Testis (tissue), 2 donors: Measurements from ENCODE around the gene CES1.
"Not testable (repeated sequence)": the region's sequence is repeated elsewhere in the genome, so short reads cannot be mapped to it uniquely, and the experiment has no call there.

Experiments used
- CTCF ChIP-seq, 3 experiments: fragments of 450-650 bp in 2 of 3; fragments of 200-600 bp in 1 of 3; sonication (generic) in 1 of 3; IDR thresholded peaks; one replicate each; pipeline ENCODE4 v1.5.1; 2016 to 2019; ENCODE audit warnings: antibody characterized with exemption in 3 of 3, mild to moderate bottlenecking in 2 of 3, moderate library complexity in 1 of 3
- POLR2A ChIP-seq: fragments of 450-650 bp; IDR thresholded peaks from one replicate; pipeline ENCODE4 v1.6.1; 2017; ENCODE audit warnings: antibody characterized with exemption, mild to moderate bottlenecking, moderate library complexity

GRCh38 chr16:55780095-55780407 lies 52.8 kb downstream of the CES1 start:
- not testable (repeated sequence) for TF ChIP-seq POLR2A; CTCF (IDR thresholded peaks at IDR 0.05)
